GM12875 (cell line): ENCODE data around the gene HMGCS1.

Source experiments
- H3K4me3 ChIP-seq: one replicate; pipeline ENCODE4 v1.5.1; 2011; ENCODE audit warnings: low read depth, low read length, control low read depth
- TF ChIP-seq, protein P1 (sequence below): IDR thresholded peaks from 2 replicates; pipeline ENCODE4 v1.5.1; 2011; ENCODE audit warnings: low read depth, mild to moderate bottlenecking, control low read depth, inconsistent platforms, low read length, moderate library complexity, borderline replicate concordance; ENCODE audit not compliant: insufficient read depth

HMGCS1 gene

DNA sequence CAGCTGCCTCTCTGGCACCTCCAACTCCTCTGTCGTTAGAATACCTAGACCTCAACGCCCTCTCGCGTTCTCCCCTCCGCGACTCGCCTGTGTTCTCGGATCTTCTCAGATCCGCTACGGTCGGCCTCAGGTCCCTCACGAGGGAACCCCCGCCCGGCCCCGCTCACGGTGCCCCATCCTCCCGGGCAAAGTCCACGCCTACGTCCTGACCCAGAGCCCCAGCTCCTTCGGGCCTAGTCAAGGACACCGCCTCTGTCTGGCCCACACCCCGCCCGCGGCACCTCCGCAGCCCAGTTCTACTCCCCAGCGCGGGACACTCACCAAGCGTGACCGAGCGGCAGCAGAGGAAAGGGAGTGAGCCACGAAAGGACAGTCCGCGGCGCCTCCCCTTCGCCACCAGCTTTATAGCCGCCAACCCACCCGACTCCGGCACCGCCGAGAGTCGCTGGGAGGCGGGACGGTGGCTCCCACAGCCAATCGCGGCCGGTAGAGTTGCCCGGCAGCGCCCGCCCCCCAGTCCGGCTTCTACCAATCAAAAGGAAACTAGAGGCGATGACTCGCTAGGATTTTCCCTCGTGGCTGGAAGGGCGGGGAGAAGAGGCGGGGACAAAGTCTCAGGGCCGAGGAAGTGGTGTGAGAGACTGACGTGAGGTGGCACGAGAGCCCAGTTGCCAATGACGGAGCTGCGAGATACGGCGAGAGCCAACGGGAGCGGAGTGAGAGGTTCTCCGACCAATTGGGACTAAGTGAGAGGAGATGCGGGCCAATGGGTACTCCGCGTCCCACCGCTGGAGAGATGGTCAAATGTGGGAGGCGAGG, at the start of gene HMGCS1:
Gene HMGCS1 (minus strand): TSS at position 378 of the 819 bp plus-strand sequence. CDS start 14,447 bp downstream, outside the sequence.
- TF ChIP-seq, protein P1, sequence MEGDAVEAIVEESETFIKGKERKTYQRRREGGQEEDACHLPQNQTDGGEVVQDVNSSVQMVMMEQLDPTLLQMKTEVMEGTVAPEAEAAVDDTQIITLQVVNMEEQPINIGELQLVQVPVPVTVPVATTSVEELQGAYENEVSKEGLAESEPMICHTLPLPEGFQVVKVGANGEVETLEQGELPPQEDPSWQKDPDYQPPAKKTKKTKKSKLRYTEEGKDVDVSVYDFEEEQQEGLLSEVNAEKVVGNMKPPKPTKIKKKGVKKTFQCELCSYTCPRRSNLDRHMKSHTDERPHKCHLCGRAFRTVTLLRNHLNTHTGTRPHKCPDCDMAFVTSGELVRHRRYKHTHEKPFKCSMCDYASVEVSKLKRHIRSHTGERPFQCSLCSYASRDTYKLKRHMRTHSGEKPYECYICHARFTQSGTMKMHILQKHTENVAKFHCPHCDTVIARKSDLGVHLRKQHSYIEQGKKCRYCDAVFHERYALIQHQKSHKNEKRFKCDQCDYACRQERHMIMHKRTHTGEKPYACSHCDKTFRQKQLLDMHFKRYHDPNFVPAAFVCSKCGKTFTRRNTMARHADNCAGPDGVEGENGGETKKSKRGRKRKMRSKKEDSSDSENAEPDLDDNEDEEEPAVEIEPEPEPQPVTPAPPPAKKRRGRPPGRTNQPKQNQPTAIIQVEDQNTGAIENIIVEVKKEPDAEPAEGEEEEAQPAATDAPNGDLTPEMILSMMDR: peak; percentile 14; the same call in 1 of the 2 replicates
- H3K4me3 ChIP-seq: peak within 1 kb of the TSS; percentile 91

DNA sequence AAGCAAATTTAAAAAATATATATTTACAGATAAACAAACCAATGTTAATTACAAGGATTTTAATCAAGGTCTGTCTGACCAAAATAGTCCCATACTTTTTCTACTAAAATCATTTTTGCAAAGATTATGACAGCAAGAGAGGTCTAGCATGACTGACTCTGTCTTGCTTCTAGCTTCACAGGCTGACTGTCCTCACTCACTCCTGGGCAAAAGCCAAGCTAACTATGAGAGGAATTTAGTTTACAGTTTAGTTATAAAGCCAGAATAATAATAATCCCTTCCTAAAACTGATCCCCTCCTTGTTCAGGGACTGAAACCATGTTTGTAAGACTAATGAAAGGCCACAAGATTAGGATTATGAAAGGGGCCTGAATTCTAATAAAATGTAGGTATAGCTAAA, 45.5 kb upstream of the HMGCS1 start:
- TF ChIP-seq, protein P1: no peak
- H3K4me3 ChIP-seq: no peak overlapping the region

DNA sequence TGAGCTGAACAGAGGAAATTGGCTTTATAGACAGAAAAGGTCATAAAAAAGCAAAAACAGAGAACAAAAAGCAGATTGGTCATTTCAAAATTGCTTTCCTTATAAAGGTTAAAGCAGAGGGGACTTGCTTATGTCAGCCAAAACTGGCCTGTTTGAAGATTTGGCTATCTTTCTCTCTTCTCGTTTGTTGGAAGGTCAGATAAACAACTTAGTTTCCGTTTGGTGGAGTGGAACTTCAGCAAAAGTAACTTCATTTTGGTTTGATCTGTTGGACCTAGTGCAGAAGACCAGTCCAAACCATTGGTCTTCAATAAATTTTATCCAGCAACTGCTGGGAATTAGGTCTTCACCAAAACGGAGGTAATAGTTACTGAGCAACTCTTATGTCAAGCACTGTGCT, 45.1 kb upstream of the HMGCS1 start:
- TF ChIP-seq, protein P1: no peak

GRCh38 chr5:43357878-43358281, 44.7 kb upstream of the HMGCS1 start:
- TF ChIP-seq, protein P1: no peak
- no peak overlapping the region for H3K4me3 ChIP-seq

More for the DNA sequence above, 45.1 kb upstream of the HMGCS1 start:
- H3K4me3 ChIP-seq: no peak overlapping the region

DNA sequence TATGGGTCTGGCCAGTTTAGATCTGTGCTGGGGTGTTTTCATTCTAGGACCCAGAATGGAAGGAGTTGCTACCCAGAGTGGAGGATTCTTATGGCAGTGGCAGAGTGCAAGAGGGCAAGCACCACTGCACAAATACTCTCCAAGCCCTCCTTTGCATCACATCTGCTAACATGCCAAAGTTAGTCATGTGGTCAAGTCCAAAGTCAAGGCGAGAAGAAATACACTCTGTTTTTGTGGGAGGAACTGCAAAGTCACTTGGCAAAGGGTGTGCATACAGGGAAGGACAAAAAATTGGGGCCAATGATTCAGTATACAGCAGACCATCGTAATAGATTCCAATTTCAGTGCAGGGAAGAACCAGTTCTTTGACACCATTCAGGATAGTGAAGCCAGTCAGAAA, 43.9 kb upstream of the HMGCS1 start:
- H3K4me3 ChIP-seq: no peak overlapping the region
- TF ChIP-seq, protein P1: no peak

DNA sequence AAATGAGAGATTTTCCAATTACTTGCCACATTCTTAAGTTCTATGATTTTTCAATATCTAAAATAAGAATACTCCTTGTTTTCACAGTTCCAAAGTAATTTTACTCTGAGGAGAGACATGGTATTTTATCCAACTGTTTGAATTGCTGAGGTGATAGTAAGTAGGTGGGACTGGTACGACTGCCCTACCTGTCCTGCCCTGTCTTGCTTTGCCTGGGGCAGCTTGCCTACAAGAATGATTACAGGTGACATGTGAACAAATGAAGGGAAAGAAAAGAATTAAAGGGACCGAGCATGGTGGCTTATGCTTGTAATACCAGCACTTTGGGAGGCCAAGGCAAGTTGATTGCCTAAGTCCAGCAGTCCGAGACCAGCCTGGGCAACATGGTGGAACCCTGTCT, 41.6 kb upstream of the HMGCS1 start:
- TF ChIP-seq, protein P1: no peak

DNA sequence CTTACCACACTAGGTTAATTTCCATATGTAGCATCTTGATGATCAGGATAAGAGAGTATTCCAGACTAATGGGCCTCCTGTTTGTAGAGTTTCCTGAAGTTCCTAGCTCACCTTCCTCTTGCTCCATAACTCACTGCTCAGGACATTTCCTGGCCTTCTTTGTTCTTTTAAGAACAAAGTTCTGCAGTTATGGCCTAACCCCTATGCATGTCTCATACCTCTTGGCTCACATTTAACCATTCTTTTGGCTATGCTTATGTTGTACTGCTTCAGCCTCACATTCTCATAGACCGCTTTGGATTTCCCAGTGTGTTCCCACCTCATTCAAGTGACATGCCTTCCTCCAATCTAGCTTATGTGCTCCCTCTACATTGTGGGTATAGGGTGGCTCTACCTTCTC, 40.5 kb upstream of the HMGCS1 start:
- H3K4me3 ChIP-seq: no peak overlapping the region
- TF ChIP-seq, protein P1: no peak

More for the DNA sequence above, 41.6 kb upstream of the HMGCS1 start:
- H3K4me3 ChIP-seq: no peak overlapping the region
